ENCODE data around the gene BMP7. TPM values are rescaled to one million over a fixed set of nuclear protein-coding genes. Genes with fewer than 3 reads are reported as not detected.

The BMP7 gene
- total and polyA plus RNA-seq, 2 experiments from 2014 or later: 15.9 to 22.8 TPM

DNA sequence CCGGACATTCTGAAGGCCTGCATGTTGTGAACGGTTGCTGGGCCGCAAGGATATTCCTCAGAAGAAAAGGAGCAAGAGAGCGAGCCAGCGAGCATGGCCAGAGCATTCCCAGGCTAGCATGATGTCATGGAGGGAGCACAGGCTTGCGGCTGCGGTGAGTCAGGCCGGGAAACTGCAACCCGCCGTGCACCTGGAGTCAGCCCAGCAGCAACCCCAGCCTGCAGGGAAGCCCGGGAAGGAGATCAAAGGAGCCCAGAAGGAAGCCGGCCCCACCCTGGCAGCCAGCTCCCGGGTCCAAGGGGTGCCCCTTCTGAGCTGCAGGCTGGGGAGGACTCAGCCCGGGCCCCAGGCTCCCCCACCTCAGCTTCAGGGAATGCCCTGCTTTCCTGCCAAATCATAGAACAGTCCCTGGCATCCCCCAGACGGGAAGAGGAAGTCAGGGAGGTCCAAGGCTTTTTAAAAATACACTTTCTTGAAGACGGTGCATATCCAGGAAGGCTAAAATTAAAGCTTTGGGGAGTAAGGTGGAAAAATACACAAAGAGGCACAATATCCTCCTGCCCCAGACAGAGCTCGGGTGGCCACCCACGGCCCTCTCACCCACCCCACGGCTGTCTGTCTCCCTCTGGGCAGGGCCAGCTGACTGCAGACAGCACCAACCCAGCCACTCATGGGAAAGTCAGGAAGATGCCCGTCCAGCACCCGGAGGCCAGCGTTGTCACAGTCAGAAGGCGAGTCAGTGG lies 53.7 kb downstream of the BMP7 start:
- H3K4me3 Mint-ChIP-seq: peak overlapping the region; percentile 55; the same call in 2 of the 3 replicates
- Histone ChIP-seq H3K4me1 (ENCODE audit: insufficient read depth) (peaks cover 16% of the 10 kb centered on the region), H3K4me3 (no peak overlapping the region), H3K9me2 (ENCODE audit: insufficient read depth) (no peaks in the 10 kb centered on the region), H3K4me2 (no peak overlapping the region), H3K27ac (ENCODE audit: low read depth) (peak overlapping the region; percentile 62), H2AFZ (no peak overlapping the region), H4K20me1 (replicated peaks; ENCODE audit: insufficient read depth) (no peaks in the 10 kb centered on the region), H3K79me2 (replicated peaks; ENCODE audit: insufficient read depth) (no peaks in the 10 kb centered on the region), H3K27me3 (ENCODE audit: insufficient read depth) (no peaks in the 10 kb centered on the region), H3K36me3 (ENCODE audit: insufficient read depth) (no peaks in the 10 kb centered on the region), H3F3A (replicated peaks; ENCODE audit: low read depth) (no peaks in the 10 kb centered on the region)
- H3K36me3 Mint-ChIP-seq (ENCODE audit: low read depth): no peaks in the 10 kb centered on the region; the same call in 2 of the 3 replicates
- H3K27me3 Mint-ChIP-seq (ENCODE audit: insufficient read depth, low read depth, poor library complexity): peaks cover 6% of the 10 kb centered on the region
- ATAC-seq (peak; percentile 86), DNase-seq (ENCODE audit: low spot score) (peak; percentile 71)
- H3K27ac Mint-ChIP-seq: 0 out of 2 replicates have a peak overlapping the region, but pooled peaks have one; percentile 34
- peaks cover 25% of the 10 kb centered on the region for H3K4me1 Mint-ChIP-seq
- TF ChIP-seq CREB1 (CRISPR knock-in tag; IDR thresholded peaks at IDR 0.05; ENCODE audit: low read depth): no peak
- TF ChIP-seq, protein P1, sequence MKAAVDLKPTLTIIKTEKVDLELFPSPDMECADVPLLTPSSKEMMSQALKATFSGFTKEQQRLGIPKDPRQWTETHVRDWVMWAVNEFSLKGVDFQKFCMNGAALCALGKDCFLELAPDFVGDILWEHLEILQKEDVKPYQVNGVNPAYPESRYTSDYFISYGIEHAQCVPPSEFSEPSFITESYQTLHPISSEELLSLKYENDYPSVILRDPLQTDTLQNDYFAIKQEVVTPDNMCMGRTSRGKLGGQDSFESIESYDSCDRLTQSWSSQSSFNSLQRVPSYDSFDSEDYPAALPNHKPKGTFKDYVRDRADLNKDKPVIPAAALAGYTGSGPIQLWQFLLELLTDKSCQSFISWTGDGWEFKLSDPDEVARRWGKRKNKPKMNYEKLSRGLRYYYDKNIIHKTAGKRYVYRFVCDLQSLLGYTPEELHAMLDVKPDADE (IDR thresholded peaks at IDR 0.05): no peak
- TF ChIP-seq ZNF462 (CRISPR knock-in tag; IDR thresholded peaks at IDR 0.05): no peak
- no peak for TF ChIP-seq EZH2phosphoT487 (IDR thresholded peaks at IDR 0.05; ENCODE audit: unreplicated experiment)
- H3K9me3 Mint-ChIP-seq: no peaks in the 10 kb centered on the region

Data from GM23338 (cell line).